CD4-positive, alpha-beta T cell treated with Interleukin-6 at 100 ng/mL for 8 hours (primary cell): ENCODE data around the gene KRT73.

Source experiments
- DNase-seq: peaks from one replicate; pipeline ENCODE4 v3.0.0-alpha.2; 2020; ENCODE audit warnings: mixed read lengths, low spot score

Gene KRT73

DNA sequence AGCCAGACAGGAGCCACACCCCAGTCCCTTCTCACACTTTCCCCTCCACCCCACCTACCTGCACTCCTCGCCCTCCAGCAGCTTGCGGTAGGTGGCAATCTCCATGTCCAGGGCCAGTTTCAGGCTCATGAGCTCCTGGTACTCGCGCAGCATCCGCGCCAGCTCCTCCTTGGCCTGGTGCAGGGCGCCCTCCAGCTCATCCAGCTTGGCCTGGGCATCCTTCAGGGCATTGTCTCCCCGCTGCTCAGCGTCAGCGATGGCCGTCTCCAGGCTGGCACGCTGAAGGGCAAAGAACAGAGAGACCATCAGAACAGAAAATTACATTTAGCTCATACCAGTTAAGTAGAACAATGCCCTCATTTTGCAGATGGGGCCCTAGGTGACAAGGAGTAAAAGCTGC, 50.2 kb downstream of the KRT73 start:
- DNase-seq: no peak

DNA sequence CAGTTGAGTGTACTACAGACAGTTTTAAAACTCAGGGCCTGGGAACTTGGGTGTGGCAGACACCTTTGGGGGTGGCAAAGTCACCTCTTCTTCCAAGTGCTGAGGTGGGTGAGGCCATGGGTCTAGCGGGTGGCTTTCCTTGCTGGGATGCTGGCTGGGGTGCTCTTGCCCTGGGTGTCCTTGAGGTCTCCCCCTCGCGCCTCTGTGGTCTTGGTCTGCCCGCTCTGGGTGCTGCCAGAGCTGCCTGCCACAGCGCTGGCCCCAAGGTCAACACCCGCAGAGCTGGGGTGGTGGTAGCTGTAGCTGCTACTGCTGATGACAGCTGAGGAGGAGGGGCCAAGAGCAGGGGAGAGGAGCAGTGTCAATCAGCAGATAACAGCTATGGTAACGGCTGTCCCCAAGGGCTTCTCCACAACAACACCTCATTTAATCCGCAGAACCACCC, 51.5 kb downstream of the KRT73 start:
- peak; percentile 7 for DNase-seq

DNA sequence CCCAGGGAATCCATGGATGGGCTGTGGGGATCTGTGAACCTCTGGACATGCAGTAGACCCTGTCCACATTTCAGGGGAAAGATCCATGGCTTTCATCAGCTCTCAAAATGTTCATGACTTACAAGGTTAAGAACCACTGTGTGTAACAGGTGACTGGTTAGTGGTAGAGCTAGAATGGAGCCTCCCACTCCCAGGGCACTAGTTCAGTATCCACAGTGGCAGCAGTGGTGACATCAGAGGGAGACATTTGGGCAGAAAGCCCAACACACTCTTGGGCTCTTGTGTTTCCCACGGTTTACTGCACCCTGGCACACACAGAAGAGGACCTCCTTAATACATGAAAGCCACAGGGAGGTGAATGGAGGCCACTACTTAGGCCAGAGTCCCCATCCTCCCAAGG, 53.8 kb downstream of the KRT73 start:
- no peak for DNase-seq

DNA sequence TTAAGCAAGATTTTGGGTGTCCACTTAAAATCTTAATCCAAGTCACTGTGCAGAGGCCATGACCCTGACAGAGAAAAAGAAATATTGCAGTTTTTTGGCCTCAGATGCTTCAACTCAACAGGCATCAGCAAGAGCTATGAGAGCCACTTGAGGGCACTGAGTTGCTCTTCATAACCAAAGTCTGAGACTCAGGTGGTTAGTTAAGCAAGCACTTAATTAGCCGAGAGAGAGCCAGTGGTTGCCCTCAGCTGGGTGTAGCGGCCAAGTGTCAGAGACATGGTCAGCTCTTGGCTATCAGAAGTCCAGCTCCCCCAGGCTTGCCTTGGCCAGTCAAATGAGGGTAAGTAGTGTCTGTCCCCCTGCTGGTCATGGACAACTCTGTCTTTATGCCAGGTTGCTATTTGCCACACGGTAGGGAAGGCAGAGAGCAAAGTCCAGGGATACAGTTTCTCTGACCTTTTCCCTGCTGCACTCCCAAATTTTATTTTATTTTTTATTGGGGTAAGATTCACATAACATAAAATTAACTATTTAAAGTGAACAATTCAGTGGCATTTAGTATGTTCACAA, 56.4 kb downstream of the KRT73 start:
- no peak for DNase-seq

- no peak for DNase-seq
These were observed 58.4 kb downstream of the KRT73 start for GRCh38 chr12:52559979-52560378.

DNA sequence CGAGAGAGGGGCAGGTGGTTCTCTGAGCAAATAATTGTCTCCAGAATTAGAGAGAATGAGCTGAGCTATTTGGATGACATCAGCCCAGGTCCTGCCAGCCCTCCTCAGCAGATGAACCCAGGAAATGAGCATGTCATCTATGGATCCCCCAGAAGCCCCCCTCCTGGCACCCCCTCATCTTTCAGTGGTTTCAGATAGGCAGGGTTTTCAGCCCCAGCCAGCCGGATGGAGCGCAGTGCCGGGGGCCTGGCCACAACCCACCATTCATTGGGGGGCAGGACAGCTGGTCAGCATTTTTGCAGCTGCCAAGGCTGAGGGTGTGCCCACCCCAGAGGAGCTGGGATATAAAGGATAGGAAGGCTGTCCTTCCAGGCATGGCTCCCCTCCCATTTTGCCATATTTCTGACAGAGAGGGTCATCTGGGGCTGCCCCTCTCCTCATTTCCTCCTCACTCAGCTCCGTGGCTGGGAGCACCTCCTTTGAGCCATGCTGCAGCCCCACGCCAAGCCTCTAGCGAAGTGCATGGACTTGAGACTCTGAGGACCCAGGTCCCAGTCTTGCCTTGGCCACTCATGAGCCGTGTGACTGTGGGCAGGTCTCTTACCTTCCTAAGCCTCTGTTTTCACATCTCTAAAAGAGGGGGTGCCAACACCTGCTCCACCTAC, 59.4 kb downstream of the KRT73 start:
- DNase-seq: no peak
